ENCODE data around the gene SPSB2. TPM values are rescaled to one million over a fixed set of nuclear protein-coding genes. Genes with fewer than 3 reads are reported as not detected.
"Not testable (repeated sequence)": the region's sequence is repeated elsewhere in the genome, so short reads cannot be mapped to it uniquely, and the experiment has no call there.

The SPSB2 gene
- total RNA-seq, 2 donors from 2014 or later, result 34.6 to 36.5 TPM

- Histone ChIP-seq H3K9ac (ENCODE audit: extremely low read depth, low read length, poor library complexity, severe bottlenecking) (peak within 1 kb of the TSS; percentile 44), H3K27ac (ENCODE audit: low read depth, low read length) (no peak within 1 kb of the TSS), H3K9me3 (ENCODE audit: control insufficient read depth, low read length) (no peaks in the 10 kb centered on the region), H3K36me3 (ENCODE audit: control insufficient read depth, insufficient read depth, low read length) (peaks cover 1% of the 10 kb centered on the region), H3K27me3 (ENCODE audit: control insufficient read depth, insufficient read depth, low read length, poor library complexity, severe bottlenecking) (peaks cover 19% of the 10 kb centered on the region), H3K4me1 (ENCODE audit: control insufficient read depth, insufficient read depth, low read length) (no peaks in the 10 kb centered on the region), H3K4me3 (ENCODE audit: low read length) (peak within 1 kb of the TSS; percentile 84)
- Mint-ChIP-seq H3K27me3 (ENCODE audit: insufficient read depth) (peaks cover 62% of the 10 kb centered on the region), H3K4me3 (peak within 1 kb of the TSS; percentile 77), H3K36me3 (ENCODE audit: low read depth) (peaks cover 23% of the 10 kb centered on the region), H3K4me1 (peaks cover 39% of the 10 kb centered on the region), H3K9me3 (no peaks in the 10 kb centered on the region), H3K27ac (peak within 1 kb of the TSS; percentile 41)
- DNase-seq, result peak; percentile 89
- WGBS, 2 experiments (ENCODE audit: insufficient coverage in 1 of 2, insufficient read length in 1 of 2), result 2 to 3% methylated on average over 28 to 67 of the region's 68 CpGs
- no peak for TF ChIP-seq CTCF (conservative IDR thresholded peaks at IDR 0.05)
These were observed 41.3 kb upstream of the SPSB2 start, which contains the start of gene ENO2 for GRCh38 chr12:6914246-6914946. TSS of gene ENO2 (plus strand) at chr12:6914580. CDS start at chr12:6915833, 1,253 bp downstream.

- Histone ChIP-seq H3K9me3 (ENCODE audit: control insufficient read depth, low read length) (no peaks in the 10 kb centered on the region), H3K4me3 (ENCODE audit: low read length) (no peak overlapping the region), H3K27me3 (ENCODE audit: control insufficient read depth, insufficient read depth, low read length, poor library complexity, severe bottlenecking) (peaks cover 19% of the 10 kb centered on the region), H3K36me3 (ENCODE audit: control insufficient read depth, insufficient read depth, low read length) (no peaks in the 10 kb centered on the region), H3K9ac (ENCODE audit: extremely low read depth, low read length, poor library complexity, severe bottlenecking) (no peak overlapping the region), H3K4me1 (ENCODE audit: control insufficient read depth, insufficient read depth, low read length) (no peaks in the 10 kb centered on the region), H3K27ac (ENCODE audit: low read depth, low read length) (no peak overlapping the region)
- Mint-ChIP-seq H3K4me3 (peak overlapping the region; percentile 77), H3K4me1 (peaks cover 37% of the 10 kb centered on the region), H3K27ac (peak overlapping the region; percentile 8), H3K9me3 (no peaks in the 10 kb centered on the region), H3K36me3 (ENCODE audit: low read depth) (peaks cover 10% of the 10 kb centered on the region), H3K27me3 (ENCODE audit: insufficient read depth) (peaks cover 63% of the 10 kb centered on the region)
- 94 to 98% methylated on average over 11 to 15 of the region's 15 CpGs for WGBS, 2 experiments (ENCODE audit: insufficient coverage in 1 of 2, insufficient read length in 1 of 2)
- no peak for TF ChIP-seq CTCF (conservative IDR thresholded peaks at IDR 0.05)
- no peak for DNase-seq
These were observed 39.2 kb upstream of the SPSB2 start for GRCh38 chr12:6912164-6912935.

DNA sequence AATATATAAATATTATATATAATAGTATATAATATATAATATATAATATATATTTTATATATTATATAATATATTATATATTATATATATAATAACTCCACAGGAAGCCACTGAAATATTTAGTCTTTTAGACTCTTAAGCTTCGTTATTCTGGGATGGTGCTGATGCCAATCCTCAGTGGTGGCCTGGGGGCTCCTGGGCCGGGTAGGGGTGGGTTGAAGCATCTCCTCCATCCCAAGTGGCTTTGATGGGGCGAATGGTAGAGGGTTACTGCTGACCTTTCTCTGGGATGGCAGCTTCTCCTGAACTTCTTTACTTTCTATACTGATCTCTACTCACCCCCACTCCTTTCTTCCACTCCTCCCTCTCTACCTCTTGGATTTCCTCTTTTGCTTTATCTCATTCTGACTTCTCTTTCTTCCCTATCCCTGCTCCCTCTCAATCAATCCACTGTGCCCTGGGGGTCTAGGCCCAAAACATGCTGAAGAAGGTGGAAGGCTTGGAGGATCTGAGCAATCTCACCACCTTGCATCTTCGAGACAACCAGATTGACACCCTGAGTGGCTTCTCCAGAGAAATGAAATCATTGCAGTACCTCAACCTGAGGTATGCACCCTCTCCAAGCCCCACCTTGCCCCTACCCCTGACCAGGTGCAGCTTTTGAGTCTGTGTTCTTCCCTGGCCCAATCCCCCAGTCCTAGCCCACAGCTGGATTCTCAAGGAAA lies 36.5 kb upstream of the SPSB2 start:
- no peak overlapping the region for H3K9ac ChIP-seq (ENCODE audit: extremely low read depth, low read length, poor library complexity, severe bottlenecking)
- H3K4me3 ChIP-seq (ENCODE audit: low read length), result no peak overlapping the region
- Mint-ChIP-seq H3K4me1 (peaks cover 14% of the 10 kb centered on the region), H3K4me3 (no peak overlapping the region), H3K27me3 (ENCODE audit: insufficient read depth) (peaks cover 48% of the 10 kb centered on the region), H3K27ac (no peak overlapping the region), H3K9me3 (no peaks in the 10 kb centered on the region), H3K36me3 (ENCODE audit: low read depth) (no peaks in the 10 kb centered on the region)
- H3K36me3 ChIP-seq (ENCODE audit: control insufficient read depth, insufficient read depth, low read length), result no peaks in the 10 kb centered on the region
- no peak for TF ChIP-seq CTCF (conservative IDR thresholded peaks at IDR 0.05)
- 88 to 94% methylated on average over 3 to 4 of the region's 4 CpGs for WGBS, 2 experiments (ENCODE audit: insufficient coverage in 1 of 2, insufficient read length in 1 of 2)
- no peak overlapping the region for H3K27ac ChIP-seq (ENCODE audit: low read depth, low read length)
- H3K9me3 ChIP-seq (ENCODE audit: control insufficient read depth, low read length), result no peaks in the 10 kb centered on the region
- peaks cover 11% of the 10 kb centered on the region for H3K27me3 ChIP-seq (ENCODE audit: control insufficient read depth, insufficient read depth, low read length, poor library complexity, severe bottlenecking)
- no peaks in the 10 kb centered on the region for H3K4me1 ChIP-seq (ENCODE audit: control insufficient read depth, insufficient read depth, low read length)
- no peak for DNase-seq

DNA sequence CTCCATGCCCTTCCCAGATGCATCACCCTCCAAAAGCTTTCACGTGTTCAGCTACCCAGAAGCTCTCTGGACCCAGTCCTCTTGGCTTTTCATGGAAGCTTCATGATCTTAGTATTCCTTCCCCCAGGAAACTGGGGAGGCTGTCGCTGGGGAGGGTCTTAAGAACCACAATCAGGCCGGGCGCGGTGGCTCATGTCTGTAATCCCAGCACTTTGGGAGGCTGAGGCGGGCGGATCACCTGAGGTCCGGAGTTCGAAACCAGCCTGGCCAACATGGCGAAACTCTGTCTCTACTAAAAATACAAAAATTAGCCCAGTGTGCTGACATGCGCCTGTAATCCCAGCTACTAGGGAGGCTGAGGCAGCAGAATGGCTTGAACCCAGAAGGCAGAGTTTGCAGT lies 35.0 kb upstream of the SPSB2 start:
- peaks cover 14% of the 10 kb centered on the region for H3K4me1 Mint-ChIP-seq
- H3K9me3 Mint-ChIP-seq; H3K36me3 ChIP-seq (ENCODE audit: control insufficient read depth, insufficient read depth, low read length); H3K27me3 ChIP-seq (ENCODE audit: control insufficient read depth, insufficient read depth, low read length, poor library complexity, severe bottlenecking); H3K9ac ChIP-seq (ENCODE audit: extremely low read depth, low read length, poor library complexity, severe bottlenecking); H3K4me3 Mint-ChIP-seq; H3K27ac Mint-ChIP-seq; H3K9me3 ChIP-seq (ENCODE audit: control insufficient read depth, low read length); H3K4me1 ChIP-seq (ENCODE audit: control insufficient read depth, insufficient read depth, low read length); H3K27ac ChIP-seq (ENCODE audit: low read depth, low read length); DNase-seq; H3K36me3 Mint-ChIP-seq (ENCODE audit: low read depth); H3K4me3 ChIP-seq (ENCODE audit: low read length): not testable (repeated sequence)
- 94 to 95% methylated on average over 10 to 11 of the region's 11 CpGs for WGBS, 2 experiments (ENCODE audit: insufficient coverage in 1 of 2, insufficient read length in 1 of 2)
- peaks cover 36% of the 10 kb centered on the region for H3K27me3 Mint-ChIP-seq (ENCODE audit: insufficient read depth)

All from endodermal cell (in vitro differentiated cells).